ENCODE measurements around the gene BTBD9. TPM values are rescaled to one million over a fixed set of nuclear protein-coding genes. Genes with fewer than 3 reads are reported as not detected.

Gene BTBD9
- total RNA-seq, 6 experiments from 2014 or later: 11.0 to 12.7 (median 12.5) TPM

- no peak for DNase-seq
- no peak overlapping the region for H3K4me3 Mint-ChIP-seq
- TF ChIP-seq CTCF (IDR thresholded peaks at IDR 0.05): no peak
- 0 out of 2 replicates have a peak, but pooled peaks cover under 1% of the 10 kb centered on the region for H3K27me3 Mint-ChIP-seq (ENCODE audit: insufficient read depth)
- no peaks in the 10 kb centered on the region for H3K9me3 Mint-ChIP-seq
- H3K4me1 Mint-ChIP-seq (ENCODE audit: low read depth): peaks cover 16% of the 10 kb centered on the region
- no peaks in the 10 kb centered on the region for H3K36me3 Mint-ChIP-seq (ENCODE audit: low read depth)
- no peak overlapping the region for H3K27ac Mint-ChIP-seq
Observed at GRCh38 chr6:38648629-38649028, 8.9 kb upstream of the BTBD9 start.

GRCh38 chr6:38646166-38646878 is 6.6 kb upstream of the BTBD9 start:
- no peak for TF ChIP-seq CTCF (IDR thresholded peaks at IDR 0.05)
- Mint-ChIP-seq H3K27me3 (ENCODE audit: insufficient read depth) (no peaks in the 10 kb centered on the region), H3K27ac (no peak overlapping the region), H3K9me3 (no peaks in the 10 kb centered on the region), H3K4me3 (no peak overlapping the region), H3K4me1 (ENCODE audit: low read depth) (peaks cover 14% of the 10 kb centered on the region), H3K36me3 (ENCODE audit: low read depth) (no peaks in the 10 kb centered on the region)
- DNase-seq: peak; percentile 16

GRCh38 chr6:38644951-38645350 is 5.2 kb upstream of the BTBD9 start:
- Mint-ChIP-seq H3K27ac (no peak overlapping the region), H3K27me3 (ENCODE audit: insufficient read depth) (no peaks in the 10 kb centered on the region), H3K36me3 (ENCODE audit: low read depth) (no peaks in the 10 kb centered on the region), H3K4me1 (ENCODE audit: low read depth) (peaks cover 13% of the 10 kb centered on the region), H3K4me3 (no peak overlapping the region), H3K9me3 (no peaks in the 10 kb centered on the region)
- no peak for DNase-seq
- no peak for TF ChIP-seq CTCF (IDR thresholded peaks at IDR 0.05)

- no peaks in the 10 kb centered on the region for H3K9me3 Mint-ChIP-seq
- no peaks in the 10 kb centered on the region; the same call in 1 of the 2 replicates for H3K27me3 Mint-ChIP-seq (ENCODE audit: insufficient read depth)
- H3K36me3 Mint-ChIP-seq (ENCODE audit: low read depth): no peaks in the 10 kb centered on the region
- H3K4me3 Mint-ChIP-seq: peak overlapping the region; percentile 91
- H3K4me1 Mint-ChIP-seq (ENCODE audit: low read depth): peaks cover 15% of the 10 kb centered on the region
- no peak for TF ChIP-seq CTCF (IDR thresholded peaks at IDR 0.05)
- DNase-seq: no peak
- peak overlapping the region; percentile 87 for H3K27ac Mint-ChIP-seq
Observed at GRCh38 chr6:38640216-38640909, 634 bp upstream of the BTBD9 start.

GRCh38 chr6:38638941-38639497 is 710 bp downstream of the BTBD9 start:
- peaks cover 24% of the 10 kb centered on the region for H3K4me1 Mint-ChIP-seq (ENCODE audit: low read depth)
- peak overlapping the region; percentile 87 for H3K27ac Mint-ChIP-seq
- H3K36me3 Mint-ChIP-seq (ENCODE audit: low read depth): no peaks in the 10 kb centered on the region
- H3K27me3 Mint-ChIP-seq (ENCODE audit: insufficient read depth): no peaks in the 10 kb centered on the region; the same call in 1 of the 2 replicates
- peak overlapping the region; percentile 91 for H3K4me3 Mint-ChIP-seq
- no peaks in the 10 kb centered on the region for H3K9me3 Mint-ChIP-seq
- TF ChIP-seq CTCF (IDR thresholded peaks at IDR 0.05): no peak
- peak; percentile 39 for DNase-seq
